Right lobe of liver (tissue), 6 donors: ENCODE measurements around the gene NEU2. TPM values are rescaled to one million over a fixed set of nuclear protein-coding genes. Genes with fewer than 3 reads are reported as not detected.

Experiments
- ATAC-seq, 4 donors: fragments of 200-7000 bp; cut with Tn5 transposase; one replicate each; pipeline ENCODE4 v1.9.1; 2020; ENCODE audit warnings: mild to moderate bottlenecking in 4 of 4, moderate library complexity in 4 of 4
- DNase-seq, 3 donors: peaks; one replicate each; pipeline ENCODE4 v3.0.0-alpha.2; 2020
- H3K27ac ChIP-seq, 3 donors: fragments of 200-600 bp; one replicate each; pipeline ENCODE4 v1.8.0; 2022
- H3K27me3 ChIP-seq, 2 donors: fragments of 200-600 bp; one replicate each; pipeline ENCODE4 v1.8.0; 2022
- H3K36me3 ChIP-seq, 4 donors: fragments of 200-600 bp; sonication (generic) in 1 of 4; one replicate each; pipeline versions ENCODE4 v1.5.1 to v1.8.0; 2017 to 2022; ENCODE audit warnings: control low read depth in 1 of 4
- H3K4me1 ChIP-seq, 4 donors: fragments of 200-600 bp; sonication (generic) in 1 of 4; one replicate each; pipeline versions ENCODE4 v1.5.1 to v1.8.0; 2017 to 2022; ENCODE audit warnings: control low read depth in 1 of 4
- H3K4me3 ChIP-seq, 3 donors: fragments of 200-600 bp; one replicate each; pipeline ENCODE4 v1.8.0; 2022
- H3K9me3 ChIP-seq, 4 donors: fragments of 200-600 bp; sonication (generic) in 1 of 4; one replicate each; pipeline versions ENCODE4 v1.5.1 to v1.8.0; 2017 to 2022; ENCODE audit warnings: control low read depth in 1 of 4
- POLR2A ChIP-seq: fragments of 450-650 bp; IDR thresholded peaks from one replicate; pipeline ENCODE4 v1.6.1; 2017; ENCODE audit warnings: antibody characterized with exemption, mild to moderate bottlenecking
- WGBS: methylation state at CpG from one replicate; pipeline ENCODE4 v1.1.6; 2018; ENCODE audit warnings: low coverage, low lambda C conversion rate; ENCODE audit not compliant: insufficient coverage; ENCODE audit errors: missing lambda C conversion rate; 5-methylcytosine and 5-hydroxymethylcytosine counted together
- intact Hi-C, 2 donors: fragments of 100-400 bp; cut with DNase I; formaldehyde crosslinking; loops; one replicate each; pipeline versions ENCODE4 v1.11.2 to v1.14.1; 2022
- total RNA-seq, 6 experiments: library from RNA; depleted of rRNA in 2 of 6; stranded (reverse); fragments of >200 nt in 2 of 6; fragmentation: NEBNext Ultra II Directional in 3 of 6; extraction: Animal tissue kit (Norgen Biotek cat#: 25700) in 3 of 6; gene quantifications; one replicate each; pipeline versions ENCODE4 v1.1.0 to v1.2.4, GENCODE V29; 2016 to 2023
- TF ChIP-seq, protein P1 (sequence below), 4 donors: fragments of 200-600 bp in 3 of 4; fragments of 450-650 bp in 1 of 4; IDR thresholded peaks; one replicate each; pipeline versions ENCODE4 v1.5.1 to v1.8.0; 2016 to 2022; ENCODE audit warnings: antibody characterized with exemption in 4 of 4, mild to moderate bottlenecking in 2 of 4
- donor health status: DM: no; HTN: yes; CAD: no.
- donor health status: DM: no; HTN: no; CAD: no.
- donor health status: DM: no; HTN: no; CAD: no.
- donor health status: DM: no; HTN: yes; CAD: no.
- donor health status: DM: no; HTN: yes; CAD: no.

Gene NEU2
- total RNA-seq, 6 experiments from 2014 or later = not detected

DNA sequence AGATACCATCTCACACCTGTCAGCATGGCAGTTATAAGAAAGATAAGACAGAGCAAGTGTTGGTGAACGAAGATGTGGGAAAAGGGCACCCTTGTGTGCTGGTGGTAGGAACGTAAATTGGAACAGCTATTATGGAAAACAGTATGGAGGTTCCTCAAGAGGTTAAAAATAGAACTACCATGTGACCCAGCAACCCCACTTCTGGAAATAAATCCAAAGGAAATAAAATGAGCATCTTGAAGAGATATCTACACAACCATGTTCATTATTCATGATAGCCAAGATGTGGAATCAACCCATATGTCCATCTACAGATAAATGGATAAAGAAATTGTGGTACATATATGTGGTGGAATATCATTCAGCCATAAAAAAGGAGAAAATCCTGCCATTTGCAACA, 46.3 kb upstream of the NEU2 start:
- intact Hi-C loops = no loop called here
- DNase-seq = no peak
- Histone ChIP-seq H3K36me3 (no peaks in the 10 kb centered on the region), H3K4me3 (no peak overlapping the region), H3K4me1 (peaks cover 0 to 7% (median 0%) of the 10 kb centered on the region in 4 donors), H3K27ac (no peak overlapping the region), H3K27me3 (no peaks in the 10 kb centered on the region), H3K9me3 (no peaks in the 10 kb centered on the region)
- ATAC-seq = no peak
- no peak for TF ChIP-seq POLR2A
- TF ChIP-seq, protein P1, sequence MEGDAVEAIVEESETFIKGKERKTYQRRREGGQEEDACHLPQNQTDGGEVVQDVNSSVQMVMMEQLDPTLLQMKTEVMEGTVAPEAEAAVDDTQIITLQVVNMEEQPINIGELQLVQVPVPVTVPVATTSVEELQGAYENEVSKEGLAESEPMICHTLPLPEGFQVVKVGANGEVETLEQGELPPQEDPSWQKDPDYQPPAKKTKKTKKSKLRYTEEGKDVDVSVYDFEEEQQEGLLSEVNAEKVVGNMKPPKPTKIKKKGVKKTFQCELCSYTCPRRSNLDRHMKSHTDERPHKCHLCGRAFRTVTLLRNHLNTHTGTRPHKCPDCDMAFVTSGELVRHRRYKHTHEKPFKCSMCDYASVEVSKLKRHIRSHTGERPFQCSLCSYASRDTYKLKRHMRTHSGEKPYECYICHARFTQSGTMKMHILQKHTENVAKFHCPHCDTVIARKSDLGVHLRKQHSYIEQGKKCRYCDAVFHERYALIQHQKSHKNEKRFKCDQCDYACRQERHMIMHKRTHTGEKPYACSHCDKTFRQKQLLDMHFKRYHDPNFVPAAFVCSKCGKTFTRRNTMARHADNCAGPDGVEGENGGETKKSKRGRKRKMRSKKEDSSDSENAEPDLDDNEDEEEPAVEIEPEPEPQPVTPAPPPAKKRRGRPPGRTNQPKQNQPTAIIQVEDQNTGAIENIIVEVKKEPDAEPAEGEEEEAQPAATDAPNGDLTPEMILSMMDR (IDR thresholded peaks at IDR 0.05) = no peak
- 89% methylated on average over 2 of the region's 2 CpGs for WGBS

DNA sequence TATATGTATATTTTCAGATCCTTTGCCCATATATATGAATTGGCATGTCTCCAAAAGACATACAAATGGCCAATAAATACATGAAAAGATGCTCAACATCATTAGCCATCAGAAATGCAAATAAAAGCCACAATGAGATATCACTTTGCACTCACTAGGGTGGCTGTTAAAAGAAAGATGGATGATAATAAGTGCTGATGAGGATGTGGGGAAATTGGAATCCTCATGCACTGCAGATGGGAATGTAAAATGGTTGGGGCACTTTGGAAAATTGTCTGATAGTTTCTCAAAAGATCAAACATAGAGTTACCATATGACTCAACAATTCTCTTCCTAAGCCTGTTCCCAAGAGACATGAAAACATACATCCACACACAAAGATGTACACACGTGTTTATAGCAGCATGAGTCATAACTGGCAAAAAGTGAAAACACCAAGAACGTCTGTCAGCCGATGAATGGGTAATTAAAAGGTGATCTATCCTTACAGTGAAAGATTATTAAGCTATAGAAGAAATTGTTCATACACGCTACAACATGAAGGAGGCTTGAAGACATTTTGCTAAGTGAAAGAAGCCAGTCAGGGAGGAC, 39.1 kb upstream of the NEU2 start:
- Histone ChIP-seq H3K27me3 (no peaks in the 10 kb centered on the region), H3K9me3 (no peaks in the 10 kb centered on the region), H3K4me3 (no peak overlapping the region), H3K27ac (no peak overlapping the region), H3K4me1 (peaks cover 0 to 5% (median 0%) of the 10 kb centered on the region in 4 donors), H3K36me3 (no peaks in the 10 kb centered on the region)
- DNase-seq (no peak), ATAC-seq (no peak)
- 84% methylated on average over 4 of the region's 4 CpGs for WGBS
- TF ChIP-seq, protein P1 (IDR thresholded peaks at IDR 0.05) = no peak
- no peak for TF ChIP-seq POLR2A
- intact Hi-C loops = no loop called here

DNA sequence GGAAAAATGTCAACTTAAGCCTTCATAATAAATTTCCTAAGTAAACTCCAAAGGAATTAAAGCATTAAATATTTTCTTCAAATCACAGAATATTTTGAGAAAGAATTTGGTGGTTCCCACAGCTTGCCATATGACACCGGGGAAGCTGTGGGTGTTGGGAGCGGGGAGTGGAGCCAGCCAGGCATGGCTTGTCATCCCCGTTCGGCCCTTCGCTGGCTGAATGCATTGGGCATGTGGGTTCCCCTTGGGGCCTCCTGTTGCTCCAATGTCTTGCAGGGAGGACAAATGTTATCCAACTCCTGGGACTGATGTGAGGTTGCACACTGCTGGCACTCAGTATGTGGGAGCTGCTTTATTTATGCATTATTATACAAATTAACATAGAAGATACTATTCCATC, 38.0 kb upstream of the NEU2 start:
- 42% methylated on average over 2 of the region's 5 CpGs for WGBS
- Histone ChIP-seq H3K4me1 (no peaks in the 10 kb centered on the region), H3K36me3 (no peaks in the 10 kb centered on the region), H3K27ac (no peak overlapping the region), H3K9me3 (no peaks in the 10 kb centered on the region), H3K4me3 (no peak overlapping the region), H3K27me3 (no peaks in the 10 kb centered on the region)
- ATAC-seq (no peak), DNase-seq (peak in 2 of 3 donors; percentile 33 to 39)
- TF ChIP-seq POLR2A = no peak
- TF ChIP-seq, protein P1 (IDR thresholded peaks at IDR 0.05) = no peak
- intact Hi-C loops = no loop called here

DNA sequence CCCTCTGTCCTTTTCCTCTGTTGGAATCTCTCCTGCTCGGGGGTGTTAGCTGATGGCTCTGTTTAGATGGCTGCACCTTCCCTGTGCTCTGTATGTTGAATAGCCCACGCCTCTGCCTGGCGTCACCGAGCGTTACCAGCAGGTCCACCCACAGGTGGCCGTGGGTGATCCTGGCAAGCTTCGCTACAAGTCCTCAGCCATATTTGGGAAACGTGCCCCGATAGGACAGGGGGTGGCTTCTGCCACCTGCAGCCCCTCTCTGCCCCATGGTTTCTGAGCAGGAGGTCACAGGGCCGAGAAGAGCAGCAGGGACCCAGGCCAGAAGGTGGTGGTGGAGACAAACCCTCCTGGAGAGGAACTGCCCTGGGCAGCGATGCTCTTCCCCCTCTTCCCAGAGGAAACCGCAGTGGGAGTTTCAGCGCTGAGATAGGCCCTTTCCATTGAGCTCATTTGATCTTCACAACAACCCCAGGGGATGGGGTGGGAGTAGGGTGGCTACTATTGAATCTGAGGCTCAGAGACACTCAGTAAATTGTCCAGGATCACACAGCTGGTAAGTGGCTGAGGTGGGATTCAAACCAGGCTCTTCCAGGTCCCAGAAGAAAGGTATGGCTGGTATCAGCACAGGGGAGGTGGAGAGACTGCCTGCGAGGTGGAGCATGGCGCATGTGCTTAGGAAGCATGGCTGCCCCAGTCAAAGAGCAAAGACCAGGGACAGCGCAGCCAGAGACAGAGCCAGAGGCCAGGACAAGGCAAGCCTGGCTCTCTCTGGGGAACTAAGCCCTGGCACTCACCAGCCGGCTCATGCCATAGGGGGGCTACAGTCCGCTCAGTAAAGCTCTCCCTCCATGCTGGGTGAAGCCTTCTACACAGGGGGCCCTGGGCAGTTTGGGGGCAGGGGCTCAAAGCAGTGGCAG, 34.5 kb upstream of the NEU2 start:
- intact Hi-C loops = no loop called here
- Histone ChIP-seq H3K9me3 (no peaks in the 10 kb centered on the region), H3K27me3 (no peaks in the 10 kb centered on the region), H3K27ac (no peak overlapping the region), H3K36me3 (no peaks in the 10 kb centered on the region), H3K4me3 (no peak overlapping the region), H3K4me1 (no peaks in the 10 kb centered on the region)
- no peak for TF ChIP-seq POLR2A
- TF ChIP-seq, protein P1 (IDR thresholded peaks at IDR 0.05) = no peak
- 63% methylated on average over 2 of the region's 18 CpGs for WGBS
- ATAC-seq = peak in 2 of 4 donors; percentile 23 to 32
- DNase-seq = peak in 2 of 3 donors; percentile 31 to 39
